HG02623 (cell line): ENCODE measurements around the gene VCL.
"Not testable (repeated sequence)": the region's sequence is repeated elsewhere in the genome, so short reads cannot be mapped to it uniquely, and the experiment has no call there.

ENCODE experiments used
- ATAC-seq: cut with Tn5 transposase; IDR thresholded peaks from one replicate; pipeline ENCODE4 v1.9.1; 2021; ENCODE audit warnings: moderate library complexity; ENCODE audit not compliant: unreplicated experiment

The VCL gene

GRCh38 chr10:73997787-73998622, at the start of gene VCL:
Gene VCL, plus strand, starts transcription at chr10:73998116. Its CDS starts 92 bp downstream, at chr10:73998208.
- peak; percentile 96 for ATAC-seq

GRCh38 chr10:73948947-73949633, 48.8 kb upstream of the VCL start:
- no peak for ATAC-seq

DNA sequence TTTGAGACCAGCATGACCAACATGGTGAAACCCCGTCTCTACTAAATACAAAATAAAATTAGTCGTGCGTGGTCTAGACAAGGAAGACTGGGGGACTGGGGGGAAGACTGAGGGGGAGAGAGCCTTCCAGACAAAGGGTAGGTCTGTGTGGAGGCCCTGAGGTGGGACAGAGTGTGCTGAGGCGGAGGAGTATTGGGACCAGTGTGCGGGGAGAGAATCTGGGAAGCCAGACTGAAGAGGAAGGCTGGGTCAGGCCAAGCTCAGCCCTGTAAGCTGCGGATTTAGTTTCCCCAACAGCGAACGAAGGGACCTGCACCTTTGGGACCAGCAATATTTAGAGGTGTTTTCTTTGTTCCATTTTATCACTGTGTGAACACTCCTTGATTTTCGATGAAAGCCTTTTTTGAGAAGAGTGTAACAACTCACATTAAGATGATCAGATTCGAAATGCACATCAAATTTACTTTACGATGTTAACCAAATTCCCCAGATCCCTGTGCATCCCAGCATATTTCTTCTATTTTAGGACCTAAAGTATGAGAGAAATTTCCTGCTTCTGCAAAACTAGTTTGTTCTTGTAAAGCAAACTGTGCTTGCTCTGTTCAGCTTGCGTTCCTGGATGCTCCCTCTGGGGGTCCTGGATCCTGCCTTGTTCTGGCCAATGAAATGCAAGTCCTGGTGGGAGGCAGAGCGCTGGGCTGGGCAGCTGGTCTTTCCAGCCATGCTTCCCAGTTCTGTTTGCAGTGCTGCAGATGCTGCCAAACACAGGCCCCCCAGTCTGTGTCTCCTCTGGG, 47.6 kb upstream of the VCL start:
- ATAC-seq: no peak

DNA sequence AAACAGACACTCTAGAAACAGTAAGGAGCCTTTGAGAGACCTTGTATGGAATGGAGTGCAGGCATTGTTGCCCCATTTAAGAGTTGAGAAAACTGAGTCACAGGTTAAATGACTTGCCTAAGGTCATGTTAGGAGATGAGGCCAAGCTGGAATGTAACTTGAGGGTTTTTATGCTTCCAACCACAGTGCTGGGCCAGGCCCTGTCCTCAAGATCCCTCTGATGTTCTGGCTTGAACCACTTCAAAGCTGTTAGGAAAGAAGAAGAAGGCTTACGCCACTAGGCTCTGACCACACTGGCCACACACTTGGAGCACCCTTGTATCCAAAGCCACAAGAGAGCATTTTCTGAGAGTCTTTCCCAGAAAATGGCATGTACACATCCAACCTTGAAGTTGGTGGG, 44.3 kb upstream of the VCL start:
- no peak for ATAC-seq

DNA sequence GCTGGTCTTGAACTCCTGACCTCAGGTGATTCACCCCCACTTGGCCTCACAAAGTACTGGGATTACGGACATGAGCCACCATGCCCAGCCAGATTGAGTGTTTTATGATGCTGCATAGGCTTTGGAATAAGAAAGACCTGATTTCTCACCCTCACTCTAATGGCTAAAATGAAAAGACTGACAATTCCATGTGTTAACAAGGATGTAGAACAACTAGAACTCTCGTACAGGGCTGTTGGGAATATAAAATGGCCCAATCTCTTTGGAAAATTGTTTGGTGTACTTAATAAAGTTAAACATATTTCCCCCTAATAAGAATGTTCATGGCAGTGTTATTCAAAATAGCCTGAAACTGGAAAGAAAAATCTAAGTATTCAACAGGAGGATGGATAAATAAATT, 43.2 kb upstream of the VCL start:
- no peak for ATAC-seq

GRCh38 chr10:73955719-73956118, 42.2 kb upstream of the VCL start:
- ATAC-seq: no peak

GRCh38 chr10:73956476-73957359, 41.2 kb upstream of the VCL start:
- peak; percentile 48 for ATAC-seq

DNA sequence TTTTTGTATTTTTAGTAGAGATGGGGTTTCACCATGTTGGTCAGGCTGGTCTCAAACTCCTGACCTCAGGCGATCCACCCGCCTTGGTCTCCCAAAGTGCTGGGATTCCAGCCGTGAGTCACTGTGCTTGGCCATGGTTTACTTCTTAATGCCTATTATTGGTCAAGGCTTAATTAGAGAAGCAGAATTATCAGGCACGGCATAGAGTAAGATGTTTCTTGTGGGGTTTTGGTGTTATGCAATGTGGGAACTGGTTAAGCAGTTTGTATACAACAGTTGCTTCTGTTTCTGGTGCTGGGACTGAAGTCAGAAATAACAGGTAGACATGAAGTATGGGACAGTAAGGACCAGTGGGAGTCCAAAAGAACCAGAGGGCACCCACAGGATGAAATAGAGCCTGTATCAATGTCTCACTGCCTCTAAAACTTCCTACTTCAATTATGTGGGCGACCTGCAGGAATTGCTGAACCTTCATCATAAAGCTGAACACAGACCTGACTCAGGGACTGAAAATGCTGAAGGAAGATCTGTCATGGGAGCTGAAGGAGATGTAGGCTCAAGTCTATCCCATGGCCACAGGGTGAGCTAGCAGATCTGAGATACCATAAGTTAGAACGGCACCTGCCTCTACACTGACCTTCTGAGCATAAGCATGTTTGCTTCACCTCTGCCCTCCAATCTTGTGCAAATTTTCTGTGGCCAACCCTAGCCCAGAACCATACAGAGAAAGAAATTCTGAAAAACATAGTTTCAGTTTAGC, 38.3 kb upstream of the VCL start:
- ATAC-seq: no peak

- ATAC-seq: no peak
Measured at GRCh38 chr10:73962386-73962785, 35.5 kb upstream of the VCL start.

- ATAC-seq: not testable (repeated sequence)
Measured at GRCh38 chr10:73963533-73963932, 34.4 kb upstream of the VCL start.

- ATAC-seq: no peak
Measured at GRCh38 chr10:73964743-73965142, 33.2 kb upstream of the VCL start.

DNA sequence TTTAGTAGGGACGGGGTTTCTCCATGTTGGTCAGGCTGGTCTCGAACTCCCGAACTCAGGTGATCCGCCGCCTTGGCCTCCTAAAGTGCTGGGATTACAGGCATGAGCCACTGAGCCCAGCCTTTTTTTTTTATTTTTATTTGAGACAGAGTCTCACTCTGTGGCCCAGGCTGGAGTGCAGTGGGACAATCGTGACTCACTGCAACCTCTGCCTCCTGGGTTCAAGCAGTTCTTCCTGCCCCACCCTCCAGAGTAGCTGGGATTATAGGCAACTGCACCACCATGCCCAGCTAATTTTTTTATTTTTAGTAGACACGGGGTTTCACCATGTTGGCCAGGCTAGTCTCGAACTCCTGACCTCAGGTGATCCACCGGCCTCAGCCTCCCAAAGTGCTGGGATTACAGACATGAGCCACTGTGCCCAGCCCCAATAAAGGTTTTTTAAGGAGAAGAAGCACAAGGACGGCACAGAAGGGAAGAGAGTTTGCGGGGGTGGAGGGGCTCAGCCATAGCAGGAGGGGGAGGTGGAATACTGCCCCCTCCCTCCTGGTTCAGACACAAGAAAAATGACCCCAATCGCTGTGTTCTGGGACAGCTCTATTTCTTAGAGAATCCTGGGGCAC, 32.5 kb upstream of the VCL start:
- ATAC-seq: not testable (repeated sequence)

- ATAC-seq: no peak
Measured at GRCh38 chr10:73965890-73966768, 31.8 kb upstream of the VCL start.

- no peak for ATAC-seq
Measured at GRCh38 chr10:73967022-73967429, 30.9 kb upstream of the VCL start.

- ATAC-seq: no peak
Measured at GRCh38 chr10:73967544-73967943, 30.4 kb upstream of the VCL start.

DNA sequence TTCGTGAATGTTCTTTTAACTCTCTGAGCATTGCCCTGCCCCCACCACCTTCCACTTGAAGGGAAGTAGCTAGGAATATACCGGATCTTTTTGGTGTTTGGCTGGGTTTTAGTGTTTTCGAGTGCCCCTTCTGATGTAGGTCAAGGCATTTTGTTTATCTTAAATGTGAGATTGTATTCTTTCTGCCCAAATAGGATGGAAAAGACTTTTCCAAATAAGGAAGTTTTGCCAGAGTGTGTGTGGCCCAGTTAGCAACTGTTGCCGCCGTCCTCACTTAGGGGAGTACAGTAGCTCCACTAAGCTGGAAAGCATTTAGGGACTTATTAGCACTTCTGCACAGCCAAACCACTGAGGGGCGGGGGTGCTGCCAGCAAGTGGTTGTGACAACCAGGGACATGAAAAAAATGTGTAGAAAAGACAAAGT, 29.8 kb upstream of the VCL start:
- ATAC-seq: no peak

DNA sequence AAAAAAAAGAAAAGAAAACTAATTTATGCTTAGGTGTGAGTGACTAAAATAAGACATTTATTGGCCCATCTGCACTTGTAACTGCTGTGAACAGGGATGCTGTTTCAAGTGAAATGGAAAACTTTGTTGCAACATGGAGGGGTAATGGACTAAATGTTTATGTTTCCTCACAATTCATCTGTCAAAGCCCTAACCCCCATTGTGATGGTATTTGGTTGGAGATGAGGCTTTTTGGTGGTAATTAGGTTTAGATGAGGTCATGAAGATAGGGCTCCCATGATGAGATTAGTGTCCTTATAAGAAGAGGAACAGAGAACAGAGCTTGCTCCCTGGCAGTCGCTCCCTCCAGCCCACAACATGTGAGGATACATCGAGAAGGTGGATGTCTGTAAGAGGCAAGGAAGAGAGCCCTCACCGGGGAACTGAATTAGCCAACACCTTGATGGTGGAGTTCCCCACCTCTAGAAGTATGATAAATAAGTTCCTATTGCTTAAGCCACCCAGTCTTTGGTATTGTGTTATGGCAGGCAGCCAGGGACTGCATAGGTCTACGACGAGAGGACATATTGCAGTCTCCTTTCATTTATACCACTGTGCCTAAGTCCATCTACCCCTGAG, 28.6 kb upstream of the VCL start:
- ATAC-seq: no peak

- no peak for ATAC-seq
Measured at GRCh38 chr10:73970845-73971244, 27.1 kb upstream of the VCL start.
